GM19397 (cell line): ENCODE measurements around the gene CMTM8.
A peak's percentile ranks its signal among the peaks of the same experiment; 100 is the strongest.
"Not testable (repeated sequence)": the region's sequence is repeated elsewhere in the genome, so short reads cannot be mapped to it uniquely, and the experiment has no call there.

Experiments used
- ATAC-seq: cut with Tn5 transposase; IDR thresholded peaks from one replicate; pipeline ENCODE4 v1.9.1; 2021; ENCODE audit warnings: mild to moderate bottlenecking, moderate library complexity; ENCODE audit not compliant: unreplicated experiment

The CMTM8 gene, protein sequence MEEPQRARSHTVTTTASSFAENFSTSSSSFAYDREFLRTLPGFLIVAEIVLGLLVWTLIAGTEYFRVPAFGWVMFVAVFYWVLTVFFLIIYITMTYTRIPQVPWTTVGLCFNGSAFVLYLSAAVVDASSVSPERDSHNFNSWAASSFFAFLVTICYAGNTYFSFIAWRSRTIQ

DNA sequence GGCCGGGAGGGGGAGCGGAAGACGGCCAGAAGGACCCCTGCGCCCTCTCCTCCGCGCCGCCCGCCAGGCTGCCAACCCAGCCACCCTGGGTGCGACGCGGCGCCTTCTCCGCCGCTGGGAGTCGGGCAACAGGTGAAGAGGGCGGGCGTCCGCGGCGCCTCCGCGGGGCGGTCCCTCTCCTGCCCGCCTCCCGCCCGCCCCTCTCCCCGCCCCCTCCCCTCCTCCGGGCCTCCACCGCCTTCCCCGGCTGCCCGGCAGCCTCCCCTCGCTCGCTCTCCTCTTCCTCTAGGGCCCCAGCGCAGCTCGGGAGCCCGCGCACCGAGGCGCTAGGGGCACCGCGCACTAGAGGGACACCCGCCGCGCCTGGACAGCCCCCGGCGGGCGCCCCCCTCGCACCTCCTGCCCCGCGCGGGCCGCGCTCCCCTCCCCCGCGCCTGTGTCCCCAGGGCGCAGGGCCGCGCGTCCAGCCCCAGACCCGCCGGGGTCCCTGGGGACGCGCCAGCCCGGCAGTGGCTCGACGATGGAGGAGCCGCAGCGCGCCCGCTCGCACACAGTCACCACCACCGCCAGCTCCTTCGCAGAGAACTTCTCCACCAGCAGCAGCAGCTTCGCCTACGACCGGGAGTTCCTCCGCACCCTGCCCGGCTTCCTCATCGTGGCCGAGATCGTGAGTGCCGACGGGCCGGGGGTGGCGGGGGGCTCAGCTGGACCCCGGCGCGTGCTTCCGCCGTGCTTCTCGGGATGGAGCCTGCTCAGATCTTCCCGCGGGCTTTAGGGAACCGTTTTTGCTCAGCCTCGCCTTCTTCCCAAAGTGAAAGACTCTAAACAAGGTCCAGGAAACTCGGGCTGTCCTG is at the start of gene CMTM8:
TSS of gene CMTM8 (plus strand) at position 228 of the 854 bp plus-strand sequence. CDS start at position 521, 293 bp downstream.
- peak; percentile 58 for ATAC-seq

DNA sequence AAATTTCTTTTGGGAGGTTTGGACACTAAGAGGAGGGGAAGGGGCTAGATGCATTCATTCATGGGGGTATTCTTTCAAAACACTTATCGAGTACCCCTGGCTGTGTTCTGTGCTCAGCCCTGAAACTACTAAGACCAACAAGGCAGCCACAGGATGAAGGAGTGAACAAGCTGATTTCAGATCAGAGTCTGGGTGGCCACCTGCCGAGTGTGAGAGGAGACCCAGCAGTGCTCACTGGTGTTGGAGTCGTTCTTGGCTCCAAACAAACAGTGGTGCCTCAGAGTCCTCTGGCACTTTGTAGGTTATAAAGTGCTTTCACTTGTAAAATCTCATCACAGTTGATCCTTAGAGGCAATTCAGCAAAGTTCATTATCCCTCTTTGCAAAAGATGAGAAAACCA is 48.8 kb upstream of the CMTM8 start:
- ATAC-seq = no peak

DNA sequence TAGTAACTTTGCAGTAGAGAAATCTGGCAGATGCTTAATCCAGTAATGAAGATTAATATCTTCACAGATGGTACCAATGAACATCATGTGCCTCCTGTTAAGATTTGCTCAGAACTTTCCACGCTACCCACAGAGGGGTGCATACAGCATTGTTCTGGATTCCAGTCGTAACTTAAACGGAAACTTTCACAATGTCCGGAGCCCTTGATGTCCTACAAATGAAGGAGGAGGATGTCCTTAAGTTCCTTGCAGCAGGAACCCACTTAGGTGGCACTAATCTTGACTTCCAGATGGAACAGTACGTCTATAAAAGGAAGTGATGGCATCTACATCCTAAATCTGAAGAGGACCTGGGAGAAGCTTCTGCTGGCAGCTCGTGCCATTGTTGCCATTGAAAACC is 47.9 kb upstream of the CMTM8 start:
- ATAC-seq = not testable (repeated sequence)

DNA sequence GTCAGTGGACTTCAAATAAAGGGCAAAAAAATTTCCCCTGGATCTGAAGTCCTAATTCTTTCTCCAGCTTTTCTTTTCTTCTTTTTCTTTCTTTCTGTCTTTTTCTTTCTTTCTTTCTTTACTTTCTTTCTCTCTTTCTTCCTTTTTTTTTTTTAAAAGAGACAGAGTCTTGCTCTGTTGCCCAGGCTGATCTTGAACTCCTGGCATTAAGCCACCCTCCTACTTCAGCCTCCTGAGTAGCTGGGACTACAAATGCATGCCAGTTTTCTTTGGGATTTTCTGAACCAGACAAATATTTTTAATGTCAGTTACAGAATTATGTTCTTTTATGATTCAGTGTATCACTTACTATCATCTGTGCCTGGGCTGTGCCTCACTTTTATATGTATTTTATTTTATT is 45.4 kb upstream of the CMTM8 start:
- ATAC-seq = no peak

DNA sequence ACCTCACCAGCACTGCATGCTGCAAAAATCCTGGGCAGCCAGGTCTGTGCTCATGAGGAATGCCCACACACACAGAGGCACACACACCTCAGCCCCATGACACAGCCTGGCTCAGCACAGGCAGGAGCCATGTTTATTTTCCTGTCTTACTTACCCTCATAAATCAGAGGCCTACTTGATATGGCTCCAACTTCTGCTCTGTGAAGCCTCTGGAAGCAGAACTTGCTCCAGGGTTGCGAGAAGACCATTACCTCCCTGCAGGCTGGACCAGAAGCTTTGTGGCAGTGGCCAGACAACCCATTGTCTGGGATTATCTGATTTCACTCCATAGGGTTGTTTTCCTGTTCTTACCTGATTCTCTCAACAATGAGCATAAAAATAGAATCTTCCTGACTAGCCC is 43.8 kb upstream of the CMTM8 start:
- ATAC-seq = no peak

DNA sequence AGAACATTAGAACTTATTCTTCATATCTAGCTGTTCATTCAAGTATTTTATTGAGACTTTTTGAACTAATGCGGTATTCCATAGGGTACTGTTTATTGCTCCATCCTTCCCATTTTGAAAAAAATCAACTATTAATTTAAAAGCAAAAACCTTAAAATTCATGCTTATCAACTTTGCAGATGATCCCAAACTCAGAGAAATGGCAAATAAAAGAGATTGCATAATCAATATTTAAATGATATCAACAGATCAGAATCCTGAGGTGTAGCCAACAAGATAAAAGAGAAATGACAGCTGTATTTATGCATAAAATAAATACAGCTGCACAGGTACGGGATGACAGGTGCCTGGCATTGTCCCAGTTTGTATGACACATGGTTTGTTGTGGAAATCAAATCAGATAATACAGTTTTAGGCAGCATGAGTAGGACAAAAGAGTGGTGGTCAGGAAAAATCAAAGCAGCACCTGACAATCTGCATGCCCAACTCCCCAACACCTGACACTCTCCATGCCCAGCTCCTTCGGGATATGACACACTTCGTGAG is 42.4 kb upstream of the CMTM8 start:
- no peak for ATAC-seq

DNA sequence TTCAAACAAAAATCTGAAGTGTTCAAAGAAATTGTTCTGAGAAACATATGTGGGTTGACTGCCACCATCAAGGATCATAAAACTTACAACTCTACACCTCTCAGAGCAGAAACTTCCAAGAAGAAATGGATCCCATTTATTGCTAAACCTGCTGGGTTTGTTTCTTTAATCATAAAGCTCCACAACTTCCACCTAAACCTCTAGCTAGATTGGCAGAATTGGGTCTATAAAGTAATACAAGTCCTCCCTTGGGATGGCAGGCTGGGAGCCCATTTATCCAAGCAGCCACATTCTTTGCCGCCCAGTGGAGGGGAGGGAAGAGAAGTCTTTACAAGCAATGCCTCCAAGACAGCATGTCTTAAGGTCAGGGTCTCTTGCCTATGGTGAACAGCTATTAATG is 40.5 kb upstream of the CMTM8 start:
- no peak for ATAC-seq

DNA sequence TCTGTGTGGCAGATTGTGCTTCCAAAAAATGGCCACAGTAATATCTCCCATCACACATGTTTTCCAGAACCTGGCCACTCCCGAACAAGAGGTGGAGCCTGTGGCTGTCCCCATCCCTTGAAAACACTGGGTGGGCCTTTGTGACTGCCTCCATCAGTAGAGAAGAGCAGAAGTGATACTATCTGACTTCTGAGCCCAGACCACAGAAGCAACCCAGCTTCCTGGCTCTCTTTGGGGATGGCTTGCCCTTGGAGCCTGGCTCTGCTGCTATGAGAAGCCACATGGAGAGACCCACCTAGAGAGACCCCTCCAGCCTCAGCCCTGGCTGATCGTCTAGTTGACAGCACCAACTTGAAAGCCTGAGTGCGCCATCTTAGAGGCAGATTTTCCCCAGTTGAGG is 39.8 kb upstream of the CMTM8 start:
- ATAC-seq = no peak

DNA sequence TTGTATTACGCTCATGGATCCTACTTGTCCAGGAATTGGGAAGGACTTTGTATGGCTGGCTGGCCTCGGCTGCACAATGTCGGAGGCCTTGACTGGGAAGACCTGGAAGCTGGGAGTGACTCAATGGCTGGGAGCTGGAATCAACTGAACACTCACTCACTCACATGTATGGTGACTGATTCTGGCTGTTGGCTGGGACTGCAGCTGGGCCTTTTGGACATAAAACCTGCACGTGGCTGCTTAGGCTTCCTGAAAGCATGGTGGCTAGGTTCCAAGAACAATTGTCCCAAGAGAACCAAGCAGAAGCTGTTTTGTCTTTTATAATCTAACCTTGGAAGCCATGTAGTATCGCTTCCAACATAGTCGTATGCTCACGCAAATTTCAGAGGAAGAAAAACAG is 38.0 kb upstream of the CMTM8 start:
- ATAC-seq = no peak

DNA sequence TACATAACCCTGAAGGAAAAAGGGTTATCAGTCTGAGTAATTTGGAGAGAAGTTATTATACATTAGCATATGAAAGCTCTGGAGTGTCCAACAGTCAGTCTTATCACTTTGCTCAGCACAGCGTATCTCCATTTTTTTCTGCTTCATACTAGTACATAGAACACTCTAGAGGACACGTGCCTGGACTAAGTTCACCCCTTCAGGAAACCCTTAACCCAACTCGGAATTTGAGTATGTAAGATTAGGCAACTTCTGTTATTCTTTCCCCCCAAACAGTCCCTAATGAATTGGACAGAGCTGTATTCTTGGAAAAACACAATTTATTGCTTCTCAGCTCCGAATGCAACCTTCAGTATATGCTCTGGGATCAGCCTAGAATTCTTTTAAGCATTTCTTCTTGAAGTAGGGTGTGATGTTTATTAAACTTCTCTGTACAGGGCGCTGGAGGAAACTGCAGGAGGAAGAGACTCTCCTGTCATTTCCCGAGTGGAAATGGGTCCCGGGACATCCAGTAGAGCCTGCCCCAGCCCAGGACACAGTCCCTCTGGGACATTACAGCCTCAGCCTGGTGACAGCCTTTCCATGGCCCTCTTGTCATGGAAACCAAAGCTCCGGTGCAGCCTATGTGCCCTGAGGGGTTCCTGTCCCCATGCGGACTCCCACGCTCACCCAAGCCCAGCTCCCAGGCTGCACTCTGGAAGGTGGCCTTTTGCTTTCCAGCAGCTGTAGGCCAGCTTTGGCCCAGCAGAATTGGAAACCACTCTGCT is 37.3 kb upstream of the CMTM8 start:
- ATAC-seq = no peak

DNA sequence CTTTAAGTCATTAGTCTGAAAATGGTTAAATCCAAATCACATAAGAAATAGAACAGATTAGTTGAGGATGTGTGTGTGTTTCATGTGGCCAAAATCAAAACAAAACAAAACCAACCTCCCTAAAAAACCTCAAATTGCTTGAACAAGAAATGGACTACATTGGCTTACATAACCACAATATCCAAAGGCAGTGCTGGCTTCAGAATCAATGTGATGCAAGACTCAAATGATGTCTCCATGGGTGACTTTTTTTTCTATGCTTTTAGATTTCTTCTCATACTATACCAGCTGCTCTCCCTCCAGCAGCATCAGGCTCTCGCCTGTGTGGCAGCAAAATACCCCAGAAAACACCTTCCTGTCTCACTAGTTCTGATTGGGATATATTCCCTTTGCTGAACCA is 36.0 kb upstream of the CMTM8 start:
- ATAC-seq = no peak

DNA sequence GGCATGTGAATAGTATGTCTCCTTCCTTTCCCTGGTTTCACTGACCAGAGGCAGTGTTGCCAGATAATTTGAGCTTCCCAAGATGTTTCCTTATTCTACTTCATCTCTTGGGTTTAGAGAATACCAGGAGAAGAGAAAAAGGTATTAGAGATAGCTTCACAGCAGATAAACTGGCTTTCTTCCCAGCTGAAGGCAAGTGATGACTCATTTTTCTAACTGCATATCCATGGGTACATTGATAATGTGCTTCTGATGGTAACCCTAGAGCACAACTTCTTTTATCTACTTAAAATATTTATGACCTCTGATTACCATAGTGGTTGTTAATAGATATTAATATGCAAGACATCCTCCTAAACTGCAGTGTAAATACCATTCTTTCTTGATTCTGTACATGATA is 34.6 kb upstream of the CMTM8 start:
- ATAC-seq = no peak

DNA sequence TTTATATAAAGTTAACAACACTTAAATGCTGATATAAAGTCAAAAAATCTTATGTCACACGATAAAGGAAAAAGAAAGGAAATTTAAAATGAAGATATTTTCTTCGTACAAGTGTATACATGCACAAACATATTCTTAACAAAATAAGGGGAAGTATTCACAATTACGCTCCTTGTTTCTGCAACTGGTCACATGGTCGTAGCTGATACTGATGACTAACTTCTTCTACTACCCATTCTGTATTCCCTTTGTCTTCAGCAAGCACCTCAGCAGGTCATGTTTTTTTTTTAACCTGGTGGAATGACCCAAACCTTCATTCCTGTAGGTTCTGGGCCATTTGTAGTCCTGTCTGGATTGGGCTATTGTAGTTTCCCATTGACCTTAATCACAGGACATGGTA is 30.0 kb upstream of the CMTM8 start:
- ATAC-seq = no peak

DNA sequence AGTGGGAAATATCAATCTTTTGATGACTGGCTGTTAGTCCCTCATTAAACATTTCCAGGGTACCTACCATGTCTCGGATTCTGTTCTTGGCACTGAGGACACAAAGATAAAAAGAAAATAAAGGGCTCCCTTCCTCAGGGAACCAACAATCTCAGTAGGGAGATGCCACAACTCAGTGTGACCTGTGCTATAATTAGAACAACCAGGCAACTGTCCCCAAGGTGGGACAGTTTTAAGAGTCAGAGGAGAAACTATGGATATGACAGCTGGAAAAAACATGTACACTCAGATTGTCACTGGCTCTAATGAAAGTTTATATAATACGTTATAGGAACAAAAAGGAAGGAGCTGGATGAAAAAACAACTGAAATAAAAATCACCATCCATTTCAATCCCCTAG is 23.3 kb upstream of the CMTM8 start:
- no peak for ATAC-seq

DNA sequence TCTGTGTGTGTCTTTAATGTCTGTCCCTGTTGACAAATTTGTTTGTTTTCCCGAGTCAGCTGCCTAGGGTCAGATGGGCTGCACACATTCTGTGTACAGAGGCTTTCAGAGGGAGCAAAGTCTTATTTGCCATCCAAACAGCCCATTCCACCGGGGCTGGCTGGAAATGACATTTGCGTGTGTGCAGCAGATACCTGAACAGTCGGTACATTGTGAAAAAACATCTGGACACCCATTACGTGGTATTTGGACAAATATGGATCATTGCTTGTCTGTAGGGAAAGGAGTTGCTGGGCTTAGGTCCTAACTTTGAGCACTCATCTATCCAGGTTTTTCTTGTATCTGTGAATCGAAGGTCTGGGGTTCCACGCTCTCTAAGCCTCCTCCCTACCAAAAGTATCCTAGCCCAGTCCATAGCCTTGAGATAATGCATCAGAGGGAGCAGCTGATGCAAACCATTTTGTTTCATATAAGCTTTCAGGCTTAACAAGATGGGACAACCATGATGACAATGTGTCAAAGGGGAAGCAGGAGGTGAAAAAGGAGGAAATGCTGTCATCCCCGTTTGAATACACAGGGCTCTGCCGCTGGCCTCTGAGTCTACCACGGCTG is 22.2 kb upstream of the CMTM8 start:
- no peak for ATAC-seq

DNA sequence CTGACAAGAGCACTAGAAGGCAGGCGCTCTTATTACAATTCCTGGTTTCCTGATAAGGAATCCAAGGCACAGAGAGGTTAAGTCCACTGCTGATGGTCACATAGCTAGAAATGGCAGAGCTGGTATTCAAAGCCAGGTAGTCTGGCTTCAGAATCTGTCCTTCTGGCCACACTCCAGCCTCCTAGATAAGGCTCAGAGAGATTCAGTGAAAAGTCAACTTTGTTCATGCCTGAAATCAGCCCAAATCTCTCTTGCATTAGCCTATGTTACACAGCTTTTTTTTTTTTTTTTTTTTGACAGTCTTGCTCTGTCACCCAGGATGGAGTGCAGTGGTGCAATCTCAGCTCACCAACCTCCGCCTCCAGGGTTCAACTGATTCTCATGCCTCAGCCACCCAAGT is 21.1 kb upstream of the CMTM8 start:
- ATAC-seq = no peak

DNA sequence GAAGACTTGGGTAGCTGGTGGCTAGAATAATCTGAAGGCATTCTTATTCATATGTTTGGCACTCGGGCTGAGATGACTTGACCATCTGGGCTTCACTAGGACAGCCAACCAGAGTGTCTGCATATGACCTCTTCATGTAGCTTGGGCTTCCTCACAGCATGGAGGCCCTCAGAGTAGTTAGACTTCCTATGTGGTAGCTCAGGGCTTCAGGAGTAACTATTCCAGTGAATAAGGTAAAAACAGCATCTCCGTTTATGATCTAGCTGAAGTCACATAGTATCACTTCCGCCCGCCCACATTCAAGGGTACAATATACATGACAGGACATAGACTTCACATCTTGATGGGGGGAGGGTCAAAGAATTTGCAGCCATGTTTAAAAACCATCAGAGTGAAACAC is 18.9 kb upstream of the CMTM8 start:
- no peak for ATAC-seq

DNA sequence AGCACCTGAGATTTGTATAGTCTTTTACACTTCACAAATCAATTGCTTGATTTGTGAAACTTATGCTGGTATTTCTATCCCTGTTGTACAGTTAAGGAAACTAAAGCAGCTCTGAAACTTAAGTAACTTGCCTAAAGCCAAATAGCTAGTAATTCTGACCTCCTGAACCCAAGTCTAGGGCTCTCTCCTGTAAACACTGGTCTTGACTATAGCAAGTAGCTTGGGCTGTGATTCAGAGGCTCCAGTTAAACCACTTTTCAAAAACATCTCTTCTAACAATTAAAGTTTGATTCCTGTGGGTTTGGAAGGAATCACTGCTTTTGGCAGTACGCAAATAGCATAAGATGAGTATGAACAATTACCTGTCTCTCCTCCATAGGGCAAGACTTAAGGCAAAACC is 18.5 kb upstream of the CMTM8 start:
- ATAC-seq = no peak

DNA sequence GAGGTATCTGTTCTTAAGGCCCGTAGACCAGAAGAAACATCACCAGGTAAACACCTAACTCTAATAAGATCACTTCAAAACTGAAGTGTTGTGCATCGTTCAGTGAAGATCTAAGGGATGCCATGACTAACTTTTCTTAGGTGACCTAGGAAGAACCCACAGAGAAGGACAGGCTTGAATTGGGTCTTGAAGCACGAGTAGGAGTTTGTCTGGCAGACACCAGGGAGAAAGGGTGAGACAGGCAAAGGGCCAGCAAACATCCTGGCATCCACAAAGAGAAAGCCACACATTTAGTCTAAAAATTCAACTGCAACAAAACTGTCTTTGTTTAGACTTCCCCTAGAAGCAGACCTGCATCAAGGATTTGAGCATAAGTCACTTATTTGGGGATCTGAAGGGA is 15.5 kb upstream of the CMTM8 start:
- no peak for ATAC-seq

DNA sequence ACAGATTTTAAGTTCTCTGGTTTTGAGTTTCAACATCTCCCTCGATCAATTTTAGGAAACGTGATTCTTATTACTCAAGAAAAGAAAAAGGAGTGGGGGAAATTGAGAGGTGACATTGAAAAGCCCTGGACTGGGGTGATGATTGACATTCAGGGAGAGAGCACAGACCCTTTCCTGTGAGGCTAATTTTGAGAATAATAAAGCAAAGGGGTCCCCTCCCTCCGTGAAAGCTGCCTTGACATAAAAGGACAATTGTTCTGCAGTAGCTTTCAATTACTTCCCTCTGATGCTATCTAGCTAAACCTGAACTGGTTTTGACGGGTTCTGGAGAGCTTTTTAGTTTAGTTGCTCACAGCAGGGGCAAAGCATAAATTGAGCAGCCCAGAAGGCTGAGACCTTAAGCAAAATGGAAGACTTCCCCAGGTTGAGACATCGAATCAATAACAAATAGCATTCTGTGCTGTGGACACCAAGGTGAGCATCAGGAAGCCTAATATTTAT is 14.4 kb upstream of the CMTM8 start:
- ATAC-seq = no peak

DNA sequence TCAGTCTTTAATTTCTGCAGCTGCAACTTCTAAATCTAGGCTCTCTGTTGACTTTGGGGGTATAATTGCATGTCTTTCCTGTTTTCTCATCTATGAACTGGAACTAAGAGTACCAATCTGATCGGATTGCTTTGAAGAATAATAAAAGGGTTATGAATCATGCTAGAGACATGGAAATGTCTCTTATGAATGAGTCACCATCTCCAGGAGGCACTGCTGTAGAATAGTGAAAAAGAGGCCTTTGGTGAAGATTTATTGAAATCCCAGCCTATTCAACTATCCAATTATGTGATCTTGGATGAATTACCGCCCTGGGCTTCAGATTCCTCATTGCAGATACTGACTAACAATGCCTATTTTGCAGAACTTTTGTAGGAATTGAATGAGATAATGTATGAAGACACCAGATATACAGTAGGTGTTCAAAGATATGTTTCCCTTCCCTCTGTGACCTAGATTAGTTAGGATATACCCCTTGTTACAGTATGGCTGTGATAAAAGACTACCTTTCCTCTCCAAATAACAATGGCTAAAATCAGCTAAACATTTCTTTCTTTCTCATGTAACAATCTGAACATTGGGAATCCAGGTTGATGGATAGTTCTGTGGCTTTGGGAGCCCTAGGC is 11.5 kb upstream of the CMTM8 start:
- ATAC-seq = no peak
